Esophagus squamous epithelium (tissue), 4 donors: ENCODE data around the gene EIF3B.

Source experiments
- CTCF ChIP-seq, 6 experiments: fragments of 450-650 bp in 4 of 6; fragments of 200-600 bp in 2 of 6; sonication (generic) in 2 of 6; IDR thresholded peaks; one replicate each; pipeline ENCODE4 v1.5.1; 2016 to 2019; ENCODE audit warnings: antibody characterized with exemption in 6 of 6, mild to moderate bottlenecking in 4 of 6, moderate library complexity in 4 of 6
- POLR2A ChIP-seq, 4 donors: fragments of 450-650 bp; IDR thresholded peaks; one replicate each; pipeline ENCODE4 v1.6.1; 2017; ENCODE audit warnings: antibody characterized with exemption in 4 of 4, mild to moderate bottlenecking in 4 of 4, moderate library complexity in 3 of 4

DNA sequence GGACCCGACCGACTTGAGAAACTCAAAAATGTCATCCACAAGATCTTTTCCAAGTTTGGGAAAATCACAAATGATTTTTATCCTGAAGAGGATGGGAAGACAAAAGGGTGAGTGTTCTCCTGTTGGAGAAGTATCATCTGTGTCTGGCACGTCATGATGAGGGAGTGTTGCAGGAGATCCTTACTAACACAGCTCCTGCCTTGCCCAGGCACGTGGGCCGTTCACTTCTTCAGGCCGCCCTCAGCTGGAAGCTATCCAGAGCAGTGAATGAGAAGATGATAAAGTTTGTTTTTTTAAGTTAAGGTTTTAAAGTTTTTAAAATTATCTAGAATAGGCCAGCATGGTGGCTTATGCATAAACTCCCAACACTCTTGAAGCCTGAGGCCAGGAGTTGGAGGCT lies 6.2 kb downstream of the EIF3B start:
- TF ChIP-seq POLR2A (IDR thresholded peaks at IDR 0.05): no peak
- TF ChIP-seq CTCF (IDR thresholded peaks at IDR 0.05): no peak
